ENCODE results near the gene YDJC.
"Not testable (repeated sequence)": the region's sequence is repeated elsewhere in the genome, so short reads cannot be mapped to it uniquely, and the experiment has no call there.

The YDJC gene

GRCh38 chr22:21631025-21631424 lies 1.2 kb upstream of the YDJC start:
- no peak for DNase-seq

- no peak for DNase-seq
Measured at GRCh38 chr22:21628386-21629254, 1.2 kb downstream of the YDJC start.

- DNase-seq: no peak
Measured at GRCh38 chr22:21626735-21627469, 2.9 kb downstream of the YDJC start.

GRCh38 chr22:21626073-21626734 lies 3.6 kb downstream of the YDJC start:
- no peak for DNase-seq

- DNase-seq: no peak
Measured at GRCh38 chr22:21624880-21625791, 4.7 kb downstream of the YDJC start.

GRCh38 chr22:21624120-21624879 lies 5.5 kb downstream of the YDJC start:
- DNase-seq: no peak

GRCh38 chr22:21623648-21623970 lies 6.2 kb downstream of the YDJC start:
- no peak for DNase-seq

- no peak for DNase-seq
Measured at GRCh38 chr22:21622919-21623647, 6.7 kb downstream of the YDJC start.

GRCh38 chr22:21622011-21622918 lies 7.6 kb downstream of the YDJC start:
- DNase-seq: no peak

GRCh38 chr22:21621025-21621424 lies 8.8 kb downstream of the YDJC start:
- no peak for DNase-seq

- not testable (repeated sequence) for DNase-seq
Measured at GRCh38 chr22:21617337-21617736, 12.5 kb downstream of the YDJC start.

- DNase-seq: no peak
Measured at GRCh38 chr22:21615731-21616130, 14.1 kb downstream of the YDJC start.

- DNase-seq: no peak
Measured at GRCh38 chr22:21613553-21614233, 16.1 kb downstream of the YDJC start.

- no peak for DNase-seq
Measured at GRCh38 chr22:21612858-21613257, 17.0 kb downstream of the YDJC start.

GRCh38 chr22:21611210-21611977 lies 18.4 kb downstream of the YDJC start:
- no peak for DNase-seq

GRCh38 chr22:21609556-21610157 lies 20.2 kb downstream of the YDJC start:
- DNase-seq: not testable (repeated sequence)

- no peak for DNase-seq
Measured at GRCh38 chr22:21606775-21607174, 23.0 kb downstream of the YDJC start.

Data from GOT3 (cell line).